ENCODE results near the gene IFT122.
"Not testable (repeated sequence)": the region's sequence is repeated elsewhere in the genome, so short reads cannot be mapped to it uniquely, and the experiment has no call there.

The IFT122 gene

GRCh38 chr3:129524081-129524480 lies 84.1 kb downstream of the IFT122 start:
- DNase-seq: no peak

- DNase-seq: no peak
Measured at GRCh38 chr3:129525341-129525968, 85.4 kb downstream of the IFT122 start.

- no peak for DNase-seq
Measured at GRCh38 chr3:129526121-129526900, 86.3 kb downstream of the IFT122 start.

- DNase-seq: no peak
Measured at GRCh38 chr3:129527262-129527661, 87.2 kb downstream of the IFT122 start.

GRCh38 chr3:129528589-129529100 lies 88.6 kb downstream of the IFT122 start, which contains the start of gene RHO:
Gene RHO, plus strand, starts transcription at chr3:129528639. Its CDS starts 95 bp downstream, at chr3:129528734.
- DNase-seq: no peak

GRCh38 chr3:129529436-129530210 lies 89.6 kb downstream of the IFT122 start:
- DNase-seq: no peak

GRCh38 chr3:129530251-129530791 lies 90.3 kb downstream of the IFT122 start:
- DNase-seq: no peak

GRCh38 chr3:129530821-129531220 lies 90.8 kb downstream of the IFT122 start:
- DNase-seq: no peak

- no peak for DNase-seq
Measured at GRCh38 chr3:129531699-129532098, 91.7 kb downstream of the IFT122 start.

- DNase-seq: no peak
Measured at GRCh38 chr3:129532261-129532660, 92.2 kb downstream of the IFT122 start.

GRCh38 chr3:129533406-129533805 lies 93.4 kb downstream of the IFT122 start:
- DNase-seq: no peak

- no peak for DNase-seq
Measured at GRCh38 chr3:129534428-129535027, 94.5 kb downstream of the IFT122 start.

GRCh38 chr3:129535075-129535474 lies 95.1 kb downstream of the IFT122 start:
- DNase-seq: no peak

GRCh38 chr3:129536374-129536667 lies 96.3 kb downstream of the IFT122 start:
- no peak for DNase-seq

- DNase-seq: no peak
Measured at GRCh38 chr3:129536804-129537203, 96.8 kb downstream of the IFT122 start.

- no peak for DNase-seq
Measured at GRCh38 chr3:129539206-129539605, 99.2 kb downstream of the IFT122 start.

- DNase-seq: no peak
Measured at GRCh38 chr3:129540776-129541516, 100.9 kb downstream of the IFT122 start.

- no peak for DNase-seq
Measured at GRCh38 chr3:129542747-129543146, 102.7 kb downstream of the IFT122 start.

GRCh38 chr3:129543156-129543790 lies 103.2 kb downstream of the IFT122 start, which contains the start of gene H1-8:
Gene H1-8, plus strand, starts transcription at chr3:129543175. Its CDS starts 44 bp downstream, at chr3:129543219.
- no peak for DNase-seq

GRCh38 chr3:129543999-129544398 lies 104.0 kb downstream of the IFT122 start:
- no peak for DNase-seq

GRCh38 chr3:129545951-129546350 lies 105.9 kb downstream of the IFT122 start:
- DNase-seq: not testable (repeated sequence)

- DNase-seq: no peak
Measured at GRCh38 chr3:129547241-129547640, 107.2 kb downstream of the IFT122 start.
